ENCODE data around the gene REV3L. TPM values are rescaled to one million over a fixed set of nuclear protein-coding genes. Genes with fewer than 3 reads are reported as not detected.
"Not testable (repeated sequence)": the region's sequence is repeated elsewhere in the genome, so short reads cannot be mapped to it uniquely, and the experiment has no call there.

Gene REV3L
- total RNA-seq, 3 donors from 2014 or later (not counting 1 experiment from before 2014, with no cell fraction given): 18.1 to 25.5 (median 22.7) TPM

DNA sequence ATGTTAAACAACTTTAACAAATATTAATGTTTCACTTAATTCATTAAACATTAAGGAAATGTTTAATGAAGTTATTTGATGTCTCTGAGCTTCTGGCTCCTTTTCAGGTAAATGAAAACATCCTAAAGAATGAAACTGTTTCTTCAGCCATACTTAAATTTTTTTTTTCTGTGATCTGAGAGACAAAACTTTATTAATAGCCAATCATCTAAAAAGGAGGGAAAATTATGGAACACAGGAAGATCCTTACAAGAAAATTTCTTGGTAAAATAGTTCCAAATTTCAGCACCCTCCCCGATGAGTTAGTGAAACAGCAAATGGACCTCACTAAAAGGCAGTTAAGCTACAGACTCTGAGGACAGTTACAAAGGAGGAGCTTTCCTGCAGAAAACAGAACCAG lies 185.2 kb downstream of the REV3L start:
- no peak for ATAC-seq
- WGBS (ENCODE audit: insufficient coverage): 100% methylated on average over 1 of the region's 1 CpG
- H3K36me3 Mint-ChIP-seq: no peaks in the 10 kb centered on the region

DNA sequence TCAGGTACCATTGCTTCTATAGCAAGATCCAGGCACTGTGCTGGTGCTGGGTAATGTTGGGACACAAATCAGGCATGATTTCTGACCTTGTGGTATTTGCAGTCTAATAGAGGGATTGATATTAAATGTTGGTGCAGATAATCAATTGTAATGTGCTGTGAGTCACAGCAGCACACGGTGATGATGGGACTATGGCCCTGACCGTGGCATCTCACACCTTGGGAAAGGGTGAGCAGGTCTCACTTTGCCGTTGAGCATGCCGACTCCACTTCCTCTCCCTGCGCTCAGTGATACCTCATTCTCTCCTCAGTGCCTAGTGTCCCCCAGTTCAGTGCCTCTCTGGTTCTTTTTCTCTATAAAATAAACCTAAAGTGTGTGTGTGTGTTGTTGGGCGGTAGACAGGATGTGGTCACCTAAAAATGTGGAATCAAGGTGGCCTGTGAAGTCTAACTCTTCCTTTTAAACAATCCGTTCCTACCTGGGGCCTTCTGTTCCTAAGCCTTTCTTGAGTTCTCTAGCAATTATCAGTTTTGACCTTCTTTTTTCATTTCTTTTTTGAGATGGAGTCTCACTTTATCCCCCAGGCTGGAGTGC lies 188.5 kb downstream of the REV3L start:
- peak; percentile 24 to 50 (median 47) for ATAC-seq
- H3K27ac Mint-ChIP-seq: peak overlapping the region in 1 of 2 donors; percentile 38
- H3K27me3 Mint-ChIP-seq (ENCODE audit: low read depth in 2 of 2): no peaks in the 10 kb centered on the region
- no peaks in the 10 kb centered on the region for H3K36me3 Mint-ChIP-seq
- Histone ChIP-seq H3K36me3 (ENCODE audit: control insufficient read depth, insufficient read depth, low read length) (no peaks in the 10 kb centered on the region), H3K27ac (ENCODE audit: low read length) (no peak overlapping the region), H3K9me3 (ENCODE audit: control insufficient read depth, insufficient read depth, low read length) (no peaks in the 10 kb centered on the region), H3K4me1 (ENCODE audit: control insufficient read depth, insufficient read depth, low read length) (peaks cover 3% of the 10 kb centered on the region), H3K4me3 (ENCODE audit: low read length) (no peak overlapping the region), H3K27me3 (ENCODE audit: control insufficient read depth, insufficient read depth, low read length) (no peaks in the 10 kb centered on the region)
- intact Hi-C loops (cut with micrococcal nuclease): no loop called here
- no peaks in the 10 kb centered on the region for H3K9me3 Mint-ChIP-seq
- H3K4me1 Mint-ChIP-seq: peaks cover 7 to 12% of the 10 kb centered on the region in 2 donors
- DNase-seq: no peak
- WGBS (ENCODE audit: insufficient coverage): 28% methylated on average over 6 of the region's 7 CpGs
- no peak for TF ChIP-seq CTCF (IDR thresholded peaks at IDR 0.05)
- no peak overlapping the region for H3K4me3 Mint-ChIP-seq

More for the DNA sequence above, 185.2 kb downstream of the REV3L start:
- intact Hi-C loops (cut with micrococcal nuclease): no loop called here
- no peak for TF ChIP-seq CTCF (IDR thresholded peaks at IDR 0.05)
- Histone ChIP-seq H3K4me1 (ENCODE audit: control insufficient read depth, insufficient read depth, low read length) (peaks cover 3% of the 10 kb centered on the region), H3K27me3 (ENCODE audit: control insufficient read depth, insufficient read depth, low read length) (no peaks in the 10 kb centered on the region), H3K36me3 (ENCODE audit: control insufficient read depth, insufficient read depth, low read length) (no peaks in the 10 kb centered on the region), H3K4me3 (ENCODE audit: low read length) (no peak overlapping the region), H3K9me3 (ENCODE audit: control insufficient read depth, insufficient read depth, low read length) (peaks cover 11% of the 10 kb centered on the region), H3K27ac (ENCODE audit: low read length) (no peak overlapping the region)
- H3K4me1 Mint-ChIP-seq: peaks cover 6 to 7% of the 10 kb centered on the region in 2 donors
- H3K4me3 Mint-ChIP-seq: no peak overlapping the region
- no peaks in the 10 kb centered on the region for H3K27me3 Mint-ChIP-seq (ENCODE audit: low read depth in 2 of 2)
- peaks cover 0 to 3% of the 10 kb centered on the region in 2 donors for H3K9me3 Mint-ChIP-seq
- DNase-seq: no peak
- H3K27ac Mint-ChIP-seq: no peak overlapping the region

GRCh38 chr6:111291336-111292259 lies 191.4 kb downstream of the REV3L start:
- no peak for TF ChIP-seq CTCF (IDR thresholded peaks at IDR 0.05)
- 86% methylated on average over 1 of the region's 5 CpGs for whole genome bisulfite sequencing (ENCODE audit: insufficient coverage)
- ATAC-seq: no peak
- no peaks in the 10 kb centered on the region for H3K27me3 ChIP-seq (ENCODE audit: control insufficient read depth, insufficient read depth, low read length)
- H3K4me1 ChIP-seq (ENCODE audit: control insufficient read depth, insufficient read depth, low read length): peaks cover 3% of the 10 kb centered on the region
- no peaks in the 10 kb centered on the region for H3K27me3 Mint-ChIP-seq (ENCODE audit: low read depth in 2 of 2)
- no peaks in the 10 kb centered on the region for H3K9me3 ChIP-seq (ENCODE audit: control insufficient read depth, insufficient read depth, low read length)
- H3K36me3 ChIP-seq (ENCODE audit: control insufficient read depth, insufficient read depth, low read length): no peaks in the 10 kb centered on the region
- no peak for DNase-seq
- intact Hi-C loops (cut with micrococcal nuclease): no loop called here
- no peak overlapping the region for H3K4me3 Mint-ChIP-seq
- no peak overlapping the region for H3K4me3 ChIP-seq (ENCODE audit: low read length)
- no peak overlapping the region for H3K27ac ChIP-seq (ENCODE audit: low read length)
- H3K27ac Mint-ChIP-seq: no peak overlapping the region
- H3K4me1 Mint-ChIP-seq: peaks cover 7 to 12% of the 10 kb centered on the region in 2 donors
- no peaks in the 10 kb centered on the region for H3K36me3 Mint-ChIP-seq
- no peaks in the 10 kb centered on the region for H3K9me3 Mint-ChIP-seq

DNA sequence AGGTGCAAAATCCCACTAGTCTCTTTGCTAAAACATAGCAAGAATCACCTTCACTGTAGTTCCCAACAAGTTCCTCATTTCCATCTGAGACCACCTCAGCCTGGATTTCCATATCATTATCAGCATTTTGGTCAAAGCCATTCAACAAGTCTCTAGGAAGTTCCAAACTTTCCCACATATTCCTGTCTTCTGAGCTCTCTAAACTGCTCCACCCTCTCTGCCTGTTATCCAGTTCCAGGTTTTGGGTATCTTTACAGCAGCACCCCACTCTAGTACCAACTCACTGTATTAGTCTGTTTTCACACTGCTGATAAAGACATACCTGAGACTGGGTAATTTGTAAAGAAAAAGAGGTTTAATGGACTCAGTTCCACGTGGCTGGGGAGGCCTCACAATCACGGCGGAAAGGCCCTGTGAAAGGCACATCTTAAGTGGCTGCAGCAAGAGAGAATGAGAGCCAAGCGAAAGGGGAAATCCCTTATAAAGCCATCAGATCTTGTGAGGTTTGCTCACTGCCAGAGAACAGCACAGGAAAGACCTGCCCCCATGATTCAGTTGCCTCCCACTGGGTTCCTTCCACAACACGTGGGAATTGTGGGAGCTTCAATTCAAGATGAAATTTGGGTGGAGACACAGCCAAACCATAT lies 192.2 kb downstream of the REV3L start:
- not testable (repeated sequence) for ATAC-seq; H3K27me3 Mint-ChIP-seq (ENCODE audit: low read depth in 2 of 2); H3K36me3 Mint-ChIP-seq

GRCh38 chr6:111284356-111284755 lies 198.7 kb downstream of the REV3L start:
- H3K27ac Mint-ChIP-seq; H3K9me3 ChIP-seq (ENCODE audit: control insufficient read depth, insufficient read depth, low read length); H3K4me3 Mint-ChIP-seq; ATAC-seq; H3K4me1 ChIP-seq (ENCODE audit: control insufficient read depth, insufficient read depth, low read length); H3K36me3 ChIP-seq (ENCODE audit: control insufficient read depth, insufficient read depth, low read length); H3K9me3 Mint-ChIP-seq; H3K27me3 ChIP-seq (ENCODE audit: control insufficient read depth, insufficient read depth, low read length); DNase-seq; H3K27ac ChIP-seq (ENCODE audit: low read length); H3K4me3 ChIP-seq (ENCODE audit: low read length); intact Hi-C loops (cut with micrococcal nuclease); H3K36me3 Mint-ChIP-seq; H3K27me3 Mint-ChIP-seq (ENCODE audit: low read depth in 2 of 2): not testable (repeated sequence)
- H3K4me1 Mint-ChIP-seq: peaks cover 4 to 11% of the 10 kb centered on the region in 2 donors
- WGBS (ENCODE audit: insufficient coverage): 82% methylated on average over 3 of the region's 5 CpGs

More for the DNA sequence above, 192.2 kb downstream of the REV3L start:
- intact Hi-C loops (cut with micrococcal nuclease); H3K4me3 ChIP-seq (ENCODE audit: low read length); H3K4me1 ChIP-seq (ENCODE audit: control insufficient read depth, insufficient read depth, low read length); H3K36me3 ChIP-seq (ENCODE audit: control insufficient read depth, insufficient read depth, low read length); H3K27me3 ChIP-seq (ENCODE audit: control insufficient read depth, insufficient read depth, low read length); H3K4me3 Mint-ChIP-seq; H3K27ac Mint-ChIP-seq; H3K9me3 ChIP-seq (ENCODE audit: control insufficient read depth, insufficient read depth, low read length); H3K9me3 Mint-ChIP-seq; H3K27ac ChIP-seq (ENCODE audit: low read length): not testable (repeated sequence)
- H3K4me1 Mint-ChIP-seq: peaks cover 7 to 12% of the 10 kb centered on the region in 2 donors
- DNase-seq: peak in 1 of 2 donors; percentile 21
- WGBS (ENCODE audit: insufficient coverage): 53% methylated on average over 5 of the region's 5 CpGs

Data from natural killer cell (primary cell).